HepG2 (cell line): ENCODE measurements around the gene F8. TPM values are rescaled to one million over a fixed set of nuclear protein-coding genes. Genes with fewer than 3 reads are reported as not detected.
A peak's percentile ranks its signal among the peaks of the same experiment; 100 is the strongest.

Experiments
- AKAP8 ChIP-seq: sonication (generic); formaldehyde crosslinking; IDR thresholded peaks from 2 replicates; pipeline ENCODE4 v1.5.1; 2020; ENCODE audit warnings: mild to moderate bottlenecking, missing genetic modification reagents
- ARID4A ChIP-seq: sonication (generic); formaldehyde crosslinking; IDR thresholded peaks from 2 replicates; pipeline ENCODE4 v1.5.0; 2020; ENCODE audit warnings: mild to moderate bottlenecking, missing genetic modification reagents, borderline replicate concordance
- ASH2L ChIP-seq: fragments of 300-600, 200-600 bp; sonication (generic); IDR thresholded peaks from 2 replicates; pipeline ENCODE4 v1.7.0; 2017; ENCODE audit warnings: low read depth, mild to moderate bottlenecking, moderate library complexity, mixed read lengths, low read length; ENCODE audit not compliant: insufficient read length
- BRF2 ChIP-seq: sonication (generic); formaldehyde crosslinking; IDR thresholded peaks from 2 replicates; pipeline ENCODE4 v1.8.1; 2022; ENCODE audit warnings: mild to moderate bottlenecking, missing genetic modification reagents
- EEA1 ChIP-seq: sonication (generic); formaldehyde crosslinking; IDR thresholded peaks from 2 replicates; pipeline ENCODE4 v1.5.1; 2020; ENCODE audit warnings: mild to moderate bottlenecking, missing genetic modification reagents, borderline replicate concordance
- FOXA3 ChIP-seq: IDR thresholded peaks from 2 replicates; pipeline ENCODE4 v1.6.1; 2016; ENCODE audit warnings: missing genetic modification reagents, missing compliant biosample characterization
- KAT2B ChIP-seq: fragments of 150-350 bp; IDR thresholded peaks from 2 replicates; pipeline ENCODE4 v1.6.1; 2014; ENCODE audit warnings: low read depth, low read length, borderline replicate concordance
- PHF20 ChIP-seq: sonication (generic); formaldehyde crosslinking; IDR thresholded peaks from 2 replicates; pipeline ENCODE4 v1.5.0; 2020; ENCODE audit warnings: mild to moderate bottlenecking, missing genetic modification reagents
- POLR2AphosphoS5 ChIP-seq: IDR thresholded peaks from 2 replicates; pipeline ENCODE4 v1.6.1; 2012; ENCODE audit warnings: low read depth, low read length
- REPIN1 ChIP-seq: sonication (generic); formaldehyde crosslinking; IDR thresholded peaks from 2 replicates; pipeline ENCODE4 v1.8.0; 2022; ENCODE audit warnings: missing genetic modification reagents, low read depth, mild to moderate bottlenecking, borderline replicate concordance
- RNF2 ChIP-seq: fragments of 450-650 bp; conservative IDR thresholded peaks from 2 replicates; pipeline ENCODE4 v1.6.1; 2016; ENCODE audit warnings: low read depth
- SETDB1 ChIP-seq: sonication (generic); formaldehyde crosslinking; IDR thresholded peaks from 2 replicates; pipeline ENCODE4 v1.5.1; 2020; ENCODE audit warnings: missing genetic modification reagents, mild to moderate bottlenecking, borderline replicate concordance
- SNAI1 ChIP-seq: sonication (generic); formaldehyde crosslinking; IDR thresholded peaks from 2 replicates; pipeline ENCODE4 v1.5.0; 2020; ENCODE audit warnings: mild to moderate bottlenecking, missing genetic modification reagents, borderline replicate concordance
- SNAPC2 ChIP-seq: sonication (generic); formaldehyde crosslinking; IDR thresholded peaks from 2 replicates; pipeline ENCODE4 v1.8.1; 2022; ENCODE audit warnings: mild to moderate bottlenecking, missing genetic modification reagents
- SP140L ChIP-seq: sonication (generic); formaldehyde crosslinking; IDR thresholded peaks from 2 replicates; pipeline ENCODE4 v1.4.0; 2020; ENCODE audit warnings: missing genetic modification reagents, borderline replicate concordance
- ZFP1 ChIP-seq: IDR thresholded peaks from 2 replicates; pipeline ENCODE4 v1.6.1; 2016
- ZFY ChIP-seq: sonication (generic); formaldehyde crosslinking; IDR thresholded peaks from 2 replicates; pipeline ENCODE4 v1.4.0; 2020; ENCODE audit warnings: missing genetic modification reagents
- ZMAT3 ChIP-seq: sonication (generic); formaldehyde crosslinking; conservative IDR thresholded peaks from 2 replicates; pipeline ENCODE4 v1.7.0; 2021; ENCODE audit warnings: missing genetic modification reagents
- ZNF256 ChIP-seq: sonication (generic); formaldehyde crosslinking; conservative IDR thresholded peaks from 2 replicates; pipeline ENCODE4 v1.4.0; 2020; ENCODE audit warnings: missing genetic modification reagents
- ZNF263 ChIP-seq: sonication (generic); formaldehyde crosslinking; IDR thresholded peaks from 2 replicates; pipeline ENCODE4 v1.4.0; 2020; ENCODE audit warnings: missing genetic modification reagents
- ZNF382 ChIP-seq: sonication (generic); formaldehyde crosslinking; IDR thresholded peaks from 2 replicates; pipeline ENCODE4 v1.5.0; 2020; ENCODE audit warnings: missing genetic modification reagents, mild to moderate bottlenecking, borderline replicate concordance
- ZNF639 ChIP-seq: conservative IDR thresholded peaks from 2 replicates; pipeline ENCODE4 v1.6.1; 2018; ENCODE audit warnings: missing genetic modification reagents
- ZNF777 ChIP-seq: sonication (generic); formaldehyde crosslinking; IDR thresholded peaks from 2 replicates; pipeline ENCODE4 v1.4.0; 2020; ENCODE audit warnings: missing genetic modification reagents
- ZSCAN22 ChIP-seq: sonication (generic); formaldehyde crosslinking; IDR thresholded peaks from 2 replicates; pipeline ENCODE4 v1.4.0; 2020; ENCODE audit warnings: mild to moderate bottlenecking, missing genetic modification reagents
- ZSCAN31 ChIP-seq: sonication (generic); formaldehyde crosslinking; IDR thresholded peaks from 2 replicates; pipeline ENCODE4 v1.5.0; 2020; ENCODE audit warnings: low read depth, mild to moderate bottlenecking, missing genetic modification reagents
- polyA plus RNA-seq, 8 experiments: library from polyadenylated mRNA; depleted of rRNA in 3 of 8; stranded (reverse) in 7 of 8; unstranded in 1 of 8; fragments of >200 nt; fragmentation: Illumina TruSeq in 4 of 8; extraction: Trizol in 4 of 8; gene quantifications; 2 replicates each; pipeline versions ENCODE4 v1.2.1 to v1.2.3, GENCODE V29; 2011 to 2016; ENCODE audit warnings: low read depth in 4 of 8, missing spikeins in 1 of 8, mixed read lengths in 1 of 8; ENCODE audit not compliant: insufficient read depth in 1 of 8
- total RNA-seq, 5 experiments: library from RNA; depleted of rRNA; stranded (reverse); fragments of >200 nt; fragmentation: Illumina TruSeq; extraction: Trizol; gene quantifications; 2 replicates each; pipeline ENCODE4 v1.2.3, GENCODE V29; 2016; ENCODE audit warnings: low read depth in 1 of 5

The F8 gene
- total and polyA plus RNA-seq, 2 of the 13 experiments (the other 11 are each of a cell fraction or from before 2014, with no cell fraction given), result 0.29 to 0.61 TPM

GRCh38 chrX:155026727-155027508 lies 4.4 kb upstream of the F8 start, which contains the start of gene FUNDC2 (continued):
- TF ChIP-seq REPIN1 (CRISPR knock-in tag), result peak; percentile 56; the same call in 1 of the 2 replicates
- TF ChIP-seq ZNF263 (CRISPR knock-in tag), result no peak
- TF ChIP-seq AKAP8 (CRISPR knock-in tag), result no peak
- TF ChIP-seq POLR2AphosphoS5, result peak; percentile 51; the same call in 1 of the 2 replicates
- TF ChIP-seq ZNF256 (CRISPR knock-in tag), result no peak
- TF ChIP-seq FOXA3 (CRISPR knock-in tag), result no peak
- TF ChIP-seq PHF20 (CRISPR knock-in tag), result peak; percentile 57; the same call in 1 of the 2 replicates
- TF ChIP-seq EEA1, result no peak
- peak; percentile 33; the same call in 1 of the 2 replicates for TF ChIP-seq SNAPC2 (CRISPR knock-in tag)
- no peak for TF ChIP-seq SETDB1 (CRISPR knock-in tag)
- no peak for TF ChIP-seq RNF2
- TF ChIP-seq ZNF639 (CRISPR knock-in tag), result peak; percentile 79; the same call in 1 of the 2 replicates
- TF ChIP-seq KAT2B, result no peak
- TF ChIP-seq ZNF382 (CRISPR knock-in tag), result no peak
- no peak for TF ChIP-seq ZFP1 (CRISPR knock-in tag)
- no peak for TF ChIP-seq ZSCAN22 (CRISPR knock-in tag)
- no peak for TF ChIP-seq SNAI1 (CRISPR knock-in tag)
- peak; percentile 79 for TF ChIP-seq ZNF777 (CRISPR knock-in tag)
- TF ChIP-seq ASH2L, result peak; percentile 25
- TF ChIP-seq ZFY (CRISPR knock-in tag), result peak; percentile 78
- 0 out of 2 replicates have a peak, but pooled peaks have one; percentile 54 for TF ChIP-seq BRF2 (CRISPR knock-in tag)
- TF ChIP-seq ARID4A (CRISPR knock-in tag), result peak; percentile 50; the same call in 1 of the 2 replicates
- TF ChIP-seq ZMAT3 (CRISPR knock-in tag), result 0 out of 2 replicates have a peak, but pooled peaks have one; percentile 55
- TF ChIP-seq ZSCAN31 (CRISPR knock-in tag), result peak; percentile 49; the same call in 1 of the 2 replicates
- no peak for TF ChIP-seq SP140L (CRISPR knock-in tag)
